A673 (cell line): ENCODE results near the gene IGSF21.

ENCODE experiments used
- EZH2 ChIP-seq: fragments of 200-600 bp; sonication (generic); IDR thresholded peaks from 2 replicates; pipeline ENCODE4 v1.6.1; 2017; ENCODE audit warnings: borderline replicate concordance, low read depth, mild to moderate bottlenecking, mixed read lengths, antibody characterized with exemption, low read length; ENCODE audit not compliant: poor library complexity, severe bottlenecking
- TF ChIP-seq, protein P1 (sequence below): fragments of 300-800, 200-600 bp; sonication (generic); conservative IDR thresholded peaks from 2 replicates; pipeline ENCODE4 v1.5.1; 2017; ENCODE audit warnings: low read depth, mild to moderate bottlenecking, antibody characterized with exemption, low read length, moderate library complexity, mixed read lengths

- TF ChIP-seq, protein P1, sequence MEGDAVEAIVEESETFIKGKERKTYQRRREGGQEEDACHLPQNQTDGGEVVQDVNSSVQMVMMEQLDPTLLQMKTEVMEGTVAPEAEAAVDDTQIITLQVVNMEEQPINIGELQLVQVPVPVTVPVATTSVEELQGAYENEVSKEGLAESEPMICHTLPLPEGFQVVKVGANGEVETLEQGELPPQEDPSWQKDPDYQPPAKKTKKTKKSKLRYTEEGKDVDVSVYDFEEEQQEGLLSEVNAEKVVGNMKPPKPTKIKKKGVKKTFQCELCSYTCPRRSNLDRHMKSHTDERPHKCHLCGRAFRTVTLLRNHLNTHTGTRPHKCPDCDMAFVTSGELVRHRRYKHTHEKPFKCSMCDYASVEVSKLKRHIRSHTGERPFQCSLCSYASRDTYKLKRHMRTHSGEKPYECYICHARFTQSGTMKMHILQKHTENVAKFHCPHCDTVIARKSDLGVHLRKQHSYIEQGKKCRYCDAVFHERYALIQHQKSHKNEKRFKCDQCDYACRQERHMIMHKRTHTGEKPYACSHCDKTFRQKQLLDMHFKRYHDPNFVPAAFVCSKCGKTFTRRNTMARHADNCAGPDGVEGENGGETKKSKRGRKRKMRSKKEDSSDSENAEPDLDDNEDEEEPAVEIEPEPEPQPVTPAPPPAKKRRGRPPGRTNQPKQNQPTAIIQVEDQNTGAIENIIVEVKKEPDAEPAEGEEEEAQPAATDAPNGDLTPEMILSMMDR, result no peak
- TF ChIP-seq EZH2, result no peak
These were observed 52.8 kb downstream of the IGSF21 start for GRCh38 chr1:18160290-18160942.
